NCI-H69 (cell line): ENCODE data around the gene LCN10.

Source experiments
- DNase-seq: peaks from one replicate; lab custom pipeline; 2025; lab: John Stamatoyannopoulos, UW

Gene LCN10

GRCh38 chr9:136738960-136739359 lies 3.8 kb downstream of the LCN10 start:
- no peak for DNase-seq

- no peak for DNase-seq
Observed at GRCh38 chr9:136735812-136736480, 6.8 kb downstream of the LCN10 start.

GRCh38 chr9:136734837-136735496 lies 7.8 kb downstream of the LCN10 start:
- no peak for DNase-seq

- no peak for DNase-seq
Observed at GRCh38 chr9:136733611-136734010, 9.1 kb downstream of the LCN10 start.

- no peak for DNase-seq
Observed at GRCh38 chr9:136732444-136733178, 10.1 kb downstream of the LCN10 start.

GRCh38 chr9:136729926-136730325 lies 12.8 kb downstream of the LCN10 start:
- no peak for DNase-seq

- no peak for DNase-seq
Observed at GRCh38 chr9:136729144-136729543, 13.6 kb downstream of the LCN10 start.

GRCh38 chr9:136728548-136729123 lies 14.1 kb downstream of the LCN10 start:
- DNase-seq: peak; percentile 46

GRCh38 chr9:136728080-136728547 lies 14.6 kb downstream of the LCN10 start:
- peak; percentile 93 for DNase-seq

- no peak for DNase-seq
Observed at GRCh38 chr9:136726631-136727191, 16.0 kb downstream of the LCN10 start.

- no peak for DNase-seq
Observed at GRCh38 chr9:136726118-136726517, 16.6 kb downstream of the LCN10 start.

- DNase-seq: no peak
Observed at GRCh38 chr9:136725612-136726011, 17.1 kb downstream of the LCN10 start.

- DNase-seq: no peak
Observed at GRCh38 chr9:136724772-136725171, 18.0 kb downstream of the LCN10 start.

- no peak for DNase-seq
Observed at GRCh38 chr9:136723989-136724388, 18.8 kb downstream of the LCN10 start.

GRCh38 chr9:136723362-136723976 lies 19.3 kb downstream of the LCN10 start:
- no peak for DNase-seq

- no peak for DNase-seq
Observed at GRCh38 chr9:136722969-136723356, 19.8 kb downstream of the LCN10 start.

- no peak for DNase-seq
Observed at GRCh38 chr9:136722093-136722968, 20.4 kb downstream of the LCN10 start.

GRCh38 chr9:136721339-136722092 lies 21.2 kb downstream of the LCN10 start:
- peak; percentile 58 for DNase-seq

GRCh38 chr9:136720898-136721338 lies 21.8 kb downstream of the LCN10 start:
- no peak for DNase-seq
